H7 (cell line): ENCODE measurements around the gene RDH13. TPM values are rescaled to one million over a fixed set of nuclear protein-coding genes. Genes with fewer than 3 reads are reported as not detected.

Source experiments
- DNase-seq: peaks from one replicate; pipeline ENCODE4 v3.0.0; 2012
- H3K27me3 ChIP-seq: 2 replicates; pipeline ENCODE4 v1.6.0; 2011; ENCODE audit warnings: mild to moderate bottlenecking, low read length; ENCODE audit not compliant: control insufficient read depth, insufficient read depth
- H3K36me3 ChIP-seq: replicated peaks from 2 replicates; pipeline ENCODE4 v1.5.1; 2011; ENCODE audit warnings: low read length; ENCODE audit not compliant: control insufficient read depth, insufficient read depth
- H3K4me3 ChIP-seq: 2 replicates; pipeline ENCODE4 v1.5.1; 2011; ENCODE audit warnings: low read depth, mild to moderate bottlenecking, control low read depth, low read length, moderate library complexity; ENCODE audit not compliant: insufficient read depth
- total RNA-seq: library from RNA; depleted of rRNA; stranded (reverse); fragments of >200 nt; shearing (Covaris generic); gene quantifications from 2 replicates; pipeline ENCODE4 v1.2.3, GENCODE V29; 2014

RDH13 gene
- total RNA-seq, 1 experiment from 2014 or later = 21.2 TPM

- DNase-seq = peak; percentile 99
- peaks cover 50% of the 10 kb centered on the region for H3K27me3 ChIP-seq
- peak overlapping the region; percentile 62 for H3K4me3 ChIP-seq
- no peaks in the 10 kb centered on the region; the same call in 1 of the 2 replicates for H3K36me3 ChIP-seq
Observed at GRCh38 chr19:55086730-55087541, 24.0 kb upstream of the RDH13 start.

- H3K36me3 ChIP-seq = no peaks in the 10 kb centered on the region; the same call in 1 of the 2 replicates
- peak; percentile 83 for DNase-seq
- H3K27me3 ChIP-seq = peaks cover 54% of the 10 kb centered on the region
- peak overlapping the region; percentile 52 for H3K4me3 ChIP-seq
Observed at GRCh38 chr19:55085923-55086715, 23.2 kb upstream of the RDH13 start.

- Histone ChIP-seq H3K4me3 (no peak overlapping the region), H3K36me3 (no peaks in the 10 kb centered on the region), H3K27me3 (peaks cover 60% of the 10 kb centered on the region)
- DNase-seq = peak; percentile 47
Observed at GRCh38 chr19:55084416-55084815, 21.5 kb upstream of the RDH13 start.

GRCh38 chr19:55083004-55083850 is 20.3 kb upstream of the RDH13 start:
- H3K27me3 ChIP-seq = peaks cover 66% of the 10 kb centered on the region
- DNase-seq = peak; percentile 85

GRCh38 chr19:55082020-55082851 is 19.3 kb upstream of the RDH13 start:
- Histone ChIP-seq H3K4me3 (peak overlapping the region; percentile 67), H3K27me3 (peaks cover 57% of the 10 kb centered on the region), H3K36me3 (no peaks in the 10 kb centered on the region)
- peak; percentile 94 for DNase-seq

More at GRCh38 chr19:55083004-55083850, 20.3 kb upstream of the RDH13 start:
- H3K36me3 ChIP-seq = no peaks in the 10 kb centered on the region
- H3K4me3 ChIP-seq = 0 out of 2 replicates have a peak overlapping the region, but pooled peaks have one; percentile 3

GRCh38 chr19:55081770-55082019 is 18.7 kb upstream of the RDH13 start:
- Histone ChIP-seq H3K4me3 (peak overlapping the region; percentile 67), H3K36me3 (no peaks in the 10 kb centered on the region), H3K27me3 (peaks cover 60% of the 10 kb centered on the region)
- DNase-seq = no peak

GRCh38 chr19:55080968-55081769 is 18.2 kb upstream of the RDH13 start:
- peak overlapping the region; percentile 72 for H3K4me3 ChIP-seq
- H3K27me3 ChIP-seq = peaks cover 55% of the 10 kb centered on the region
- no peaks in the 10 kb centered on the region for H3K36me3 ChIP-seq
- DNase-seq = peak; percentile 98

GRCh38 chr19:55080121-55080967 is 17.4 kb upstream of the RDH13 start:
- Histone ChIP-seq H3K27me3 (peaks cover 47% of the 10 kb centered on the region), H3K4me3 (peak overlapping the region; percentile 72), H3K36me3 (no peaks in the 10 kb centered on the region)
- peak; percentile 98 for DNase-seq

- H3K27me3 ChIP-seq = peaks cover 47% of the 10 kb centered on the region
- H3K4me3 ChIP-seq = peak overlapping the region; percentile 37
- no peak for DNase-seq
- no peaks in the 10 kb centered on the region for H3K36me3 ChIP-seq
Observed at GRCh38 chr19:55079400-55080038, 16.6 kb upstream of the RDH13 start.

- Histone ChIP-seq H3K27me3 (peaks cover 45% of the 10 kb centered on the region), H3K4me3 (no peak overlapping the region), H3K36me3 (no peaks in the 10 kb centered on the region)
- DNase-seq = no peak
Observed at GRCh38 chr19:55078996-55079395, 16.0 kb upstream of the RDH13 start.

- Histone ChIP-seq H3K27me3 (peaks cover 35% of the 10 kb centered on the region), H3K4me3 (no peak overlapping the region), H3K36me3 (no peaks in the 10 kb centered on the region)
- no peak for DNase-seq
Observed at GRCh38 chr19:55077106-55077505, 14.2 kb upstream of the RDH13 start.

GRCh38 chr19:55076321-55076720 is 13.4 kb upstream of the RDH13 start:
- H3K27me3 ChIP-seq = peaks cover 34% of the 10 kb centered on the region
- no peaks in the 10 kb centered on the region for H3K36me3 ChIP-seq
- peak; percentile 53 for DNase-seq
- no peak overlapping the region for H3K4me3 ChIP-seq
